ENCODE results near the gene ENOX1.
"Not testable (repeated sequence)": the region's sequence is repeated elsewhere in the genome, so short reads cannot be mapped to it uniquely, and the experiment has no call there.

Gene ENOX1

GRCh38 chr13:43193789-43194420, 592.9 kb downstream of the ENOX1 start:
- no peak overlapping the region for H3K4me3 ChIP-seq (ENCODE audit: low read depth, low read length)
- no peak for TF ChIP-seq CTCF (IDR thresholded peaks at IDR 0.05; ENCODE audit: low read depth, low read length)

GRCh38 chr13:43191546-43191945, 595.2 kb downstream of the ENOX1 start:
- H3K4me3 ChIP-seq (ENCODE audit: low read depth, low read length): no peak overlapping the region
- no peak for TF ChIP-seq CTCF (IDR thresholded peaks at IDR 0.05; ENCODE audit: low read depth, low read length)

- TF ChIP-seq CTCF (IDR thresholded peaks at IDR 0.05; ENCODE audit: low read depth, low read length): no peak
- H3K4me3 ChIP-seq (ENCODE audit: low read depth, low read length): no peak overlapping the region
Measured at GRCh38 chr13:43185226-43185625, 601.5 kb downstream of the ENOX1 start.

- no peak overlapping the region for H3K4me3 ChIP-seq (ENCODE audit: low read depth, low read length)
- no peak for TF ChIP-seq CTCF (IDR thresholded peaks at IDR 0.05; ENCODE audit: low read depth, low read length)
Measured at GRCh38 chr13:43180837-43181236, 605.9 kb downstream of the ENOX1 start.

GRCh38 chr13:43180036-43180660, 606.6 kb downstream of the ENOX1 start:
- no peak for TF ChIP-seq CTCF (IDR thresholded peaks at IDR 0.05; ENCODE audit: low read depth, low read length)
- no peak overlapping the region for H3K4me3 ChIP-seq (ENCODE audit: low read depth, low read length)

GRCh38 chr13:43171489-43171888, 615.3 kb downstream of the ENOX1 start:
- H3K4me3 ChIP-seq (ENCODE audit: low read depth, low read length): no peak overlapping the region
- TF ChIP-seq CTCF (IDR thresholded peaks at IDR 0.05; ENCODE audit: low read depth, low read length): no peak

- no peak overlapping the region for H3K4me3 ChIP-seq (ENCODE audit: low read depth, low read length)
Measured at GRCh38 chr13:43170506-43170905, 616.3 kb downstream of the ENOX1 start.

GRCh38 chr13:43168434-43168833, 618.3 kb downstream of the ENOX1 start:
- H3K4me3 ChIP-seq (ENCODE audit: low read depth, low read length): not testable (repeated sequence)

More at GRCh38 chr13:43170506-43170905, 616.3 kb downstream of the ENOX1 start:
- no peak for TF ChIP-seq CTCF (IDR thresholded peaks at IDR 0.05; ENCODE audit: low read depth, low read length)
